Measurements from ENCODE around the gene EIF2D. TPM values are rescaled to one million over a fixed set of nuclear protein-coding genes. Genes with fewer than 3 reads are reported as not detected.

Gene EIF2D
- total and polyA plus RNA-seq, 2 of the 13 experiments (the other 11 are each of a cell fraction or from before 2014, with no cell fraction given) = 45.1 to 64.9 TPM

- TF ChIP-seq ZBED4 (CRISPR knock-in tag; IDR thresholded peaks at IDR 0.05; ENCODE audit: borderline replicate concordance) = no peak
- no peak for TF ChIP-seq LRRFIP1 (CRISPR knock-in tag; conservative IDR thresholded peaks at IDR 0.05)
- no peak for TF ChIP-seq ZNF878 (CRISPR knock-in tag; IDR thresholded peaks at IDR 0.05)
- no peak for TF ChIP-seq SIN3A (IDR thresholded peaks at IDR 0.05; ENCODE audit: borderline replicate concordance, low read depth, low read length)
- TF ChIP-seq CREB3 (CRISPR knock-in tag; IDR thresholded peaks at IDR 0.05) = no peak
- TF ChIP-seq CCAR2 (optimal IDR thresholded peaks at IDR 0.05; ENCODE audit: low read depth, low read length) = no peak
- no peak for TF ChIP-seq SRSF4 (IDR thresholded peaks at IDR 0.05; ENCODE audit: low read depth, low read length, poor library complexity, severe bottlenecking)
- TF ChIP-seq AFF4 (CRISPR knock-in tag; IDR thresholded peaks at IDR 0.05) = no peak
- no peak for TF ChIP-seq ONECUT2 (CRISPR knock-in tag; IDR thresholded peaks at IDR 0.05)
Measured at GRCh38 chr1:206579747-206580437, 32.4 kb downstream of the EIF2D start (continued).
